ENCODE results near the gene MEGF6. TPM values are rescaled to one million over a fixed set of nuclear protein-coding genes. Genes with fewer than 3 reads are reported as not detected.

Gene MEGF6
- total and polyA plus RNA-seq, 2 donors (not counting 3 experiments of a cell fraction or from before 2014, with no cell fraction given) = 22.5 to 63.7 TPM

GRCh38 chr1:3653286-3653618 lies 41.9 kb upstream of the MEGF6 start:
- FAIRE-seq = no peak
- Histone ChIP-seq H3K79me2 (ENCODE audit: control insufficient read depth, insufficient read depth, low read length) (peaks cover 4% of the 10 kb centered on the region), H3K9me1 (replicated peaks; ENCODE audit: control insufficient read depth, extremely low read depth, insufficient read depth, low read length) (no peaks in the 10 kb centered on the region), H3K36me3 (ENCODE audit: control insufficient read depth in 2 of 2, extremely low read depth in 1 of 2, insufficient read depth in 2 of 2, low read length in 2 of 2) (no peaks in the 10 kb centered on the region), H3K27ac (ENCODE audit: insufficient read depth, low read depth, low read length) (no peak overlapping the region), H3K4me1 (ENCODE audit: control insufficient read depth, extremely low read depth, insufficient read depth, low read length) (peaks cover 8% of the 10 kb centered on the region), H3K27me3 (ENCODE audit: control insufficient read depth in 2 of 2, insufficient read depth in 2 of 2, low read length in 2 of 2) (peaks cover 27 to 51% of the 10 kb centered on the region in 2 experiments), H4K20me1 (replicated peaks; ENCODE audit: control insufficient read depth, extremely low read depth, insufficient read depth, low read length) (no peaks in the 10 kb centered on the region), H3K4me2 (ENCODE audit: insufficient read depth, low read length) (no peak overlapping the region), H3K9ac (replicated peaks; ENCODE audit: extremely low read depth, insufficient read depth, low read length) (no peak overlapping the region), H3K4me3 (replicated peaks in 1 of 3; ENCODE audit: insufficient read depth in 1 of 3, low read depth in 1 of 3, low read length in 3 of 3) (no peak overlapping the region), H2AFZ (ENCODE audit: low read depth, low read length) (no peak overlapping the region), H3K9me3 (replicated peaks; ENCODE audit: control insufficient read depth, insufficient read depth, low read length) (no peaks in the 10 kb centered on the region)
- DNase-seq (ENCODE audit: low read depth, low spot score) = no peak
- BruUV-seq (replicated peaks) = no TSS peak
- dilution Hi-C loops (cut with MboI; ENCODE audit: extremely low pct_ligation_motif_present, low sequenced_read_pairs) (no loop called here), intact Hi-C loops (cut with micrococcal nuclease) (no loop called here)
- ChIA-PET CTCF (interaction anchor here (1.0 kb wide), 1 partner anchor 200 kb away, joined by 3 read pairs; no protein-coding TSS in a partner anchor), POLR2A (no interaction called here)
- TF ChIP-seq, protein P1, sequence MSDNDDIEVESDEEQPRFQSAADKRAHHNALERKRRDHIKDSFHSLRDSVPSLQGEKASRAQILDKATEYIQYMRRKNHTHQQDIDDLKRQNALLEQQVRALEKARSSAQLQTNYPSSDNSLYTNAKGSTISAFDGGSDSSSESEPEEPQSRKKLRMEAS (IDR thresholded peaks at IDR 0.05; ENCODE audit: insufficient read depth, insufficient read length) = no peak
- no peak for TF ChIP-seq POLR2A (IDR thresholded peaks at IDR 0.05; ENCODE audit: low read depth, low read length)
- no peak for TF ChIP-seq MYC (IDR thresholded peaks at IDR 0.05; ENCODE audit: low read depth, low read length)
- no peak for TF ChIP-seq JUN (IDR thresholded peaks at IDR 0.05; ENCODE audit: borderline replicate concordance, insufficient read depth, insufficient read length, low read depth)
- TF ChIP-seq GATA2 (IDR thresholded peaks at IDR 0.05; ENCODE audit: insufficient read depth, insufficient read length, low read depth, low read length) = no peak
- TF ChIP-seq CTCF (IDR thresholded peaks at IDR 0.05; ENCODE audit: extremely low read depth in 1 of 2, insufficient read depth in 1 of 2, low read depth in 1 of 2, low read length in 2 of 2) = no peak
- no peak for TF ChIP-seq POLR2AphosphoS5 (IDR thresholded peaks at IDR 0.05; ENCODE audit: insufficient read depth, low read depth, low read length)
- no peak for TF ChIP-seq EZH2 (IDR thresholded peaks at IDR 0.05; ENCODE audit: borderline replicate concordance, low read depth, low read length, severe bottlenecking)
- no peak for TF ChIP-seq FOS (IDR thresholded peaks at IDR 0.05; ENCODE audit: borderline replicate concordance, insufficient read depth, low read length)

Data from endothelial cell of umbilical vein (primary cell).